Measurements from ENCODE around the gene EPN3. TPM values are rescaled to one million over a fixed set of nuclear protein-coding genes. Genes with fewer than 3 reads are reported as not detected.

Gene EPN3
- total RNA-seq, 1 donor from 2014 or later = 0.24 TPM

DNA sequence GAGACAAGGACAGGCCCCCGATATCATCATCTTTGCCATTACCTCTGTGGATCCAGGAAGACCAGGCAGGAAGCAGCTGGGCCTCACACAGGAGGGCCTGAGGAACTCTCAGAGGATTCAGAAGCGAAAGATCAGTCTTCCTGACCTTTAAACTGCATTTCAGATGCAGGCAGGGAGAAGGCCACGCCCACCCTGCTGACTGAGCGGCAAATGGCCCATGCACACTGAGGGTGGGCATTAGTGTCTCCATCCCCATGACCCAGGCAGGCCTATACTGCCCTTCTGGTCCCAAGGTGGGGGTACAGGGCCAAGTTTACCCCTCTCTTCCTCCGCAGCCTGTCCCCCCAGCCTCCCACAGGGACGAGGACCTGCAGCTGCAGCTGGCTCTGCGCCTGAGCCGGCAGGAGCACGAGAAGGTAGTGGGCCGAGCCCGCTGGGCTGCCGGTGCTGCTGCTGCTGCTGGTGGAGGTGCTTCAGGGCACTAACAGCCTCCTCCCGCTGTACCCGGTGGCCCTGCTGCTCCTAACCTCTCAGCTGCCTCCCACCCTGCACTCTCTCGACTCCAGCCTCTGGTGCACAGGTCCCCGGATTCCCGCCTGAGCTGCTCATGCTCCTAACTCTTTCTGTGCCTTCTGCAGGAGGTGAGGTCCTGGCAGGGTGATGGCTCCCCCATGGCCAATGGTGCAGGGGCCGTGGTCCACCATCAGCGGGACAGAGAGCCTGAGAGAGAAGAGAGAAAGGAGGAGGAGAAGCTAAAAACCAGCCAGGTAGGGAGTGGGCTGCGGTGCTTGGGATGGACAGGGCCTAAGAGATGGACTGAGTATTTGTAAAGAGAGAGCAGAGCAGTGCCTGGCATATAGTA lies 6.2 kb downstream of the EPN3 start:
- no peaks in the 10 kb centered on the region for H3K36me3 Mint-ChIP-seq
- H3K9me3 Mint-ChIP-seq = no peaks in the 10 kb centered on the region
- peak overlapping the region; percentile 83 for H3K27ac Mint-ChIP-seq
- Histone ChIP-seq H3F3A (ENCODE audit: low read depth) (peaks cover 13% of the 10 kb centered on the region), H3K27ac (no peak overlapping the region), H3K36me3 (no peaks in the 10 kb centered on the region), H4K20me1 (ENCODE audit: low read depth) (peaks cover under 1% of the 10 kb centered on the region), H3K79me2 (ENCODE audit: low read depth) (no peaks in the 10 kb centered on the region), H3K9ac (no peak overlapping the region), H3K4me2 (no peak overlapping the region), H2AFZ (replicated peaks) (no peak overlapping the region), H3K9me3 (ENCODE audit: low read depth) (no peaks in the 10 kb centered on the region), H3K4me3 (no peak overlapping the region), H3K4me1 (peaks cover 19% of the 10 kb centered on the region), H3K27me3 (peaks cover 25% of the 10 kb centered on the region)
- peaks cover 5% of the 10 kb centered on the region for H3K27me3 Mint-ChIP-seq (ENCODE audit: insufficient read depth, low read depth)
- DNase-seq (ENCODE audit: low spot score) = no peak
- H3K4me3 Mint-ChIP-seq = peak overlapping the region; percentile 57
- no peak for TF ChIP-seq EZH2phosphoT487 (IDR thresholded peaks at IDR 0.05)
- TF ChIP-seq EZH2 (IDR thresholded peaks at IDR 0.05) = no peak
- TF ChIP-seq, protein P1, sequence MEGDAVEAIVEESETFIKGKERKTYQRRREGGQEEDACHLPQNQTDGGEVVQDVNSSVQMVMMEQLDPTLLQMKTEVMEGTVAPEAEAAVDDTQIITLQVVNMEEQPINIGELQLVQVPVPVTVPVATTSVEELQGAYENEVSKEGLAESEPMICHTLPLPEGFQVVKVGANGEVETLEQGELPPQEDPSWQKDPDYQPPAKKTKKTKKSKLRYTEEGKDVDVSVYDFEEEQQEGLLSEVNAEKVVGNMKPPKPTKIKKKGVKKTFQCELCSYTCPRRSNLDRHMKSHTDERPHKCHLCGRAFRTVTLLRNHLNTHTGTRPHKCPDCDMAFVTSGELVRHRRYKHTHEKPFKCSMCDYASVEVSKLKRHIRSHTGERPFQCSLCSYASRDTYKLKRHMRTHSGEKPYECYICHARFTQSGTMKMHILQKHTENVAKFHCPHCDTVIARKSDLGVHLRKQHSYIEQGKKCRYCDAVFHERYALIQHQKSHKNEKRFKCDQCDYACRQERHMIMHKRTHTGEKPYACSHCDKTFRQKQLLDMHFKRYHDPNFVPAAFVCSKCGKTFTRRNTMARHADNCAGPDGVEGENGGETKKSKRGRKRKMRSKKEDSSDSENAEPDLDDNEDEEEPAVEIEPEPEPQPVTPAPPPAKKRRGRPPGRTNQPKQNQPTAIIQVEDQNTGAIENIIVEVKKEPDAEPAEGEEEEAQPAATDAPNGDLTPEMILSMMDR (IDR thresholded peaks at IDR 0.05) = no peak
- peaks cover 38% of the 10 kb centered on the region for H3K4me1 Mint-ChIP-seq

DNA sequence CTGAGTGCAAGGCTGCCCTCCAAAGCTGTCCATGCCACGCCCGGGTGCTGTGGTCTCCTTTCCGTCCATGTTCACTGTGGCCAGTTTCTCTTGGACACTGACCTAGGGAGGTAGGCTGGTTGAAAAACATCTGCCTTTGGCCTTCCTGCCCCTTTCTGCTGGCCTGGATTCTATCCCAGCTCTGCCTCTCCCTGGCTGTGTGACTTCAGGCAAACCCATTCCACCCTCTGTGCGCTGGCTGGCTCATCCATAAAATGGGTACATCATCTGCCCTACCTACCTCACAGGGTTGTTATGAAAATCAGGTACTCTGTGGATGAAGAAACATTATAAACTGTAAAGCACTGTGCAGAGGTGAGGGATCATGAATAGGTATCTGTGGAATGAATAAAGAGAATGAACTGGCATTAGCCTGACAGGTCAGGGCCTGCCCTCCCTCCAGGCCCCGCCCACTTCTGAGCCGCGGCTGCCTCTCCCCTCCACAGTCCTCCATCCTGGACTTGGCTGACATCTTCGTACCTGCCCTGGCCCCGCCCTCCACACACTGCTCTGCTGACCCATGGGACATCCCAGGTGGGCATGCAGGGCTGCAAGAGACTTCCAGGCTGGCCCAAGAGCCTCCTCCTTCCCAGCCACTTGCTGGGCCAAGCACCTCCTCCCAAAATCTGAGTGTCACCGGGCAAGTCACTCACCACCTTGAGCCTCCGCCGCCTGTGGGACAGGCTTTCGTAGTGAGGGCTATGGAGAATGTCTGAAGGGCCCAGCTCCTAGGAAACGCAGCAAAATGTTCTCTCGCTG lies 7.4 kb downstream of the EPN3 start:
- peaks cover 13% of the 10 kb centered on the region for H3F3A ChIP-seq (ENCODE audit: low read depth)
- TF ChIP-seq, protein P1 (IDR thresholded peaks at IDR 0.05) = no peak
- TF ChIP-seq EZH2phosphoT487 (IDR thresholded peaks at IDR 0.05) (no peak), EZH2 (IDR thresholded peaks at IDR 0.05) (no peak)
- no peak overlapping the region for H3K4me2 ChIP-seq
- no peak overlapping the region for H3K4me3 ChIP-seq
- H3K27ac ChIP-seq = no peak overlapping the region
- Mint-ChIP-seq H3K4me1 (peaks cover 37% of the 10 kb centered on the region), H3K4me3 (peak overlapping the region; percentile 35), H3K27ac (no peak overlapping the region), H3K27me3 (ENCODE audit: insufficient read depth, low read depth) (peaks cover 7% of the 10 kb centered on the region), H3K36me3 (no peaks in the 10 kb centered on the region), H3K9me3 (no peaks in the 10 kb centered on the region)
- no peaks in the 10 kb centered on the region for H3K79me2 ChIP-seq (ENCODE audit: low read depth)
- H3K9me3 ChIP-seq (ENCODE audit: low read depth) = no peaks in the 10 kb centered on the region
- no peak for DNase-seq (ENCODE audit: low spot score)
- H4K20me1 ChIP-seq (ENCODE audit: low read depth) = no peaks in the 10 kb centered on the region
- H3K27me3 ChIP-seq = peaks cover 20% of the 10 kb centered on the region
- H3K36me3 ChIP-seq = no peaks in the 10 kb centered on the region
- no peak overlapping the region for H3K9ac ChIP-seq
- peaks cover 15% of the 10 kb centered on the region for H3K4me1 ChIP-seq
- no peak overlapping the region for H2AFZ ChIP-seq (replicated peaks)

GRCh38 chr17:50540560-50541401 lies 8.2 kb downstream of the EPN3 start:
- H3K4me1 ChIP-seq = peaks cover 15% of the 10 kb centered on the region

More at GRCh38 chr17:50540560-50541401, 8.2 kb downstream of the EPN3 start:
- Mint-ChIP-seq H3K27ac (no peak overlapping the region), H3K27me3 (ENCODE audit: insufficient read depth, low read depth) (peaks cover 7% of the 10 kb centered on the region), H3K4me3 (peak overlapping the region; percentile 58), H3K4me1 (peaks cover 37% of the 10 kb centered on the region), H3K9me3 (no peaks in the 10 kb centered on the region), H3K36me3 (no peaks in the 10 kb centered on the region)
- TF ChIP-seq, protein P1 (IDR thresholded peaks at IDR 0.05) = no peak
- H2AFZ ChIP-seq (replicated peaks) = no peak overlapping the region
- no peak overlapping the region for H3K9ac ChIP-seq
- no peak overlapping the region for H3K27ac ChIP-seq
- H3K27me3 ChIP-seq = peaks cover 22% of the 10 kb centered on the region
- peaks cover 13% of the 10 kb centered on the region for H3F3A ChIP-seq (ENCODE audit: low read depth)
- DNase-seq (ENCODE audit: low spot score) = no peak
- H3K79me2 ChIP-seq (ENCODE audit: low read depth) = no peaks in the 10 kb centered on the region
- H3K36me3 ChIP-seq = no peaks in the 10 kb centered on the region
- no peaks in the 10 kb centered on the region for H4K20me1 ChIP-seq (ENCODE audit: low read depth)
- peak overlapping the region; percentile 58 for H3K4me3 ChIP-seq
- H3K4me2 ChIP-seq = peak overlapping the region; percentile 77
- H3K9me3 ChIP-seq (ENCODE audit: low read depth) = no peaks in the 10 kb centered on the region
